ENCODE data around the gene OR2G2. TPM values are rescaled to one million over a fixed set of nuclear protein-coding genes. Genes with fewer than 3 reads are reported as not detected.

The OR2G2 gene
- total RNA-seq, 1 experiment from 2014 or later: not detected

DNA sequence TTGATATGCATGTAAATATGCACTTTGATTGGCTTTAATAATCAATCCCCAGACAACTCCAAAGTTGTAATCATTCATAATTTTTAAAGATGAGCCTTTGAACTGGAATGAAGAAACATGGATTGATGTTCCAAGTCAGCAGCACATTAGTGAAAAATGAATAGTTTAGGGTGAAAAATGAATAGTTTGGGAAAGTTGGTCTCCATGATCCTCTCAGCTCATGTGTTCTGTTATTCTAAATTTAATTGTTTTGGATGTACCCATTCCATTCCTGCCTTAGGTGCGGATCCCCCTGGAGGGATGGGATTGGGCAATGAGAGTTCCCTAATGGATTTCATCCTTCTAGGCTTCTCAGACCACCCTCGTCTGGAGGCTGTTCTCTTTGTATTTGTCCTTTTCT, 17.1 kb downstream of the OR2G2 start, which contains the start of gene OR2G3:
Gene OR2G3 (plus strand): TSS at position 301 of the 400 bp plus-strand sequence. CDS start 0 bp downstream, at position 301.
- DNase-seq (ENCODE audit: unreplicated experiment): no peak
- ChIA-PET POLR2A (no interaction called here), CTCF (no interaction called here)
- no peaks in the 10 kb centered on the region for H3K4me1 Mint-ChIP-seq (ENCODE audit: insufficient read depth, unreplicated experiment)
- no peaks in the 10 kb centered on the region for H3K36me3 Mint-ChIP-seq (ENCODE audit: insufficient read depth, unreplicated experiment)
- H3K27ac Mint-ChIP-seq (ENCODE audit: low read depth, unreplicated experiment): no peak within 1 kb of the TSS
- H3K9me3 Mint-ChIP-seq (ENCODE audit: unreplicated experiment): peaks cover 16% of the 10 kb centered on the region
- no peaks in the 10 kb centered on the region for H3K27me3 Mint-ChIP-seq (ENCODE audit: insufficient read depth, unreplicated experiment)
- no TSS peak for BruUV-seq (replicated peaks)
- no peak for TF ChIP-seq CTCF (IDR thresholded peaks at IDR 0.05; ENCODE audit: unreplicated experiment)
- intact Hi-C loops (cut with micrococcal nuclease): no loop called here
- H3K4me3 Mint-ChIP-seq (ENCODE audit: unreplicated experiment): no peak within 1 kb of the TSS

- ChIA-PET CTCF (no interaction called here), POLR2A (no interaction called here)
- TF ChIP-seq CTCF (IDR thresholded peaks at IDR 0.05; ENCODE audit: unreplicated experiment): no peak
- Mint-ChIP-seq H3K4me3 (ENCODE audit: unreplicated experiment) (no peak overlapping the region), H3K36me3 (ENCODE audit: insufficient read depth, unreplicated experiment) (no peaks in the 10 kb centered on the region), H3K27me3 (ENCODE audit: insufficient read depth, unreplicated experiment) (no peaks in the 10 kb centered on the region), H3K4me1 (ENCODE audit: insufficient read depth, unreplicated experiment) (peaks cover 10% of the 10 kb centered on the region), H3K27ac (ENCODE audit: low read depth, unreplicated experiment) (no peak overlapping the region), H3K9me3 (ENCODE audit: unreplicated experiment) (peaks cover 19% of the 10 kb centered on the region)
- intact Hi-C loops (cut with micrococcal nuclease): no loop called here
- DNase-seq (ENCODE audit: unreplicated experiment): no peak
- no TSS peak for BruUV-seq (replicated peaks)
Observed at GRCh38 chr1:247613405-247613804, 25.2 kb downstream of the OR2G2 start.

GRCh38 chr1:247614625-247615024, 26.5 kb downstream of the OR2G2 start:
- ChIA-PET POLR2A (no interaction called here), CTCF (interaction anchor here (0.6 kb wide), 1 partner anchor 1259 kb away, joined by 3 read pairs; no protein-coding TSS in a partner anchor)
- H3K36me3 Mint-ChIP-seq (ENCODE audit: insufficient read depth, unreplicated experiment): no peaks in the 10 kb centered on the region

DNA sequence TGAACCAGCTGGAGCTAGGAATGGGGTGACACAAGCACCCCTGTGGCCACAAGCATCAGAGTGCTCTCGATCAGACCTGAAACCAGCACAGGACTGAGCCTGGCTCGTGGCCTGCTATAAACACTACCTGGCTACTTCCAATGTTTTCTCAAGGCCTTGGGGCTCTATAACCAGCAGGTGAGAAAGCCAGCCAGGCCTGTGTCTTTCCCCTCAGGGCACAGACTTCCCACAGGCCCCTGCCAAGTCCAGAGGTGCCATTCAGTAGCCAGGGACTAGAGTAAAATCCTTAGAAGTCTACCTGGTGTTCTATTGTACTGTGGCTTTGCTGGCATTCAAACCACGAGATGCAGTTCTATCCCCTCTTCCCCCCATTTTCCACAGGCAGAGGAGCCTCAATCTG, 39.8 kb downstream of the OR2G2 start:
- no peaks in the 10 kb centered on the region for H3K36me3 Mint-ChIP-seq (ENCODE audit: insufficient read depth, unreplicated experiment)
- ChIA-PET POLR2A (no interaction called here), CTCF (interaction anchor here (0.6 to 1.0 kb wide), 2 partner anchors 8 to 44 kb away, joined by 3 to 5 read pairs; no protein-coding TSS in a partner anchor)
- peaks cover 17% of the 10 kb centered on the region for H3K9me3 Mint-ChIP-seq (ENCODE audit: unreplicated experiment)
- H3K27me3 Mint-ChIP-seq (ENCODE audit: insufficient read depth, unreplicated experiment): no peaks in the 10 kb centered on the region
- no peak overlapping the region for H3K27ac Mint-ChIP-seq (ENCODE audit: low read depth, unreplicated experiment)
- BruUV-seq (replicated peaks): no TSS peak
- intact Hi-C loops (cut with micrococcal nuclease): no loop called here
- H3K4me1 Mint-ChIP-seq (ENCODE audit: insufficient read depth, unreplicated experiment): no peaks in the 10 kb centered on the region
- TF ChIP-seq CTCF (IDR thresholded peaks at IDR 0.05; ENCODE audit: unreplicated experiment): no peak
- no peak overlapping the region for H3K4me3 Mint-ChIP-seq (ENCODE audit: unreplicated experiment)
- no peak for DNase-seq (ENCODE audit: unreplicated experiment)

More at GRCh38 chr1:247614625-247615024, 26.5 kb downstream of the OR2G2 start:
- H3K27me3 Mint-ChIP-seq (ENCODE audit: insufficient read depth, unreplicated experiment): no peaks in the 10 kb centered on the region
- no peak for TF ChIP-seq CTCF (IDR thresholded peaks at IDR 0.05; ENCODE audit: unreplicated experiment)
- H3K4me1 Mint-ChIP-seq (ENCODE audit: insufficient read depth, unreplicated experiment): peaks cover 10% of the 10 kb centered on the region
- peaks cover 13% of the 10 kb centered on the region for H3K9me3 Mint-ChIP-seq (ENCODE audit: unreplicated experiment)
- no peak overlapping the region for H3K4me3 Mint-ChIP-seq (ENCODE audit: unreplicated experiment)
- H3K27ac Mint-ChIP-seq (ENCODE audit: low read depth, unreplicated experiment): no peak overlapping the region
- BruUV-seq (replicated peaks): no TSS peak
- intact Hi-C loops (cut with micrococcal nuclease): no loop called here
- DNase-seq (ENCODE audit: unreplicated experiment): no peak
